Pancreas (tissue), 10 donors: ENCODE measurements around the gene LRRFIP2. TPM values are rescaled to one million over a fixed set of nuclear protein-coding genes. Genes with fewer than 3 reads are reported as not detected.

Source experiments
- ATAC-seq, 4 donors: fragments of 200-7000 bp; cut with Tn5 transposase; one replicate each; pipeline versions ENCODE4 v1.8.0 to v1.9.1; 2020; ENCODE audit warnings: mild to moderate bottlenecking in 4 of 4, moderate library complexity in 4 of 4
- DNase-seq, 6 donors: peaks; one replicate each; pipeline ENCODE4 v3.0.0-alpha.2; 2020
- FAIRE-seq: peaks from 2 replicates; lab custom pipeline; 2012; peaks lifted over from hg19 to GRCh38; lab: Jason Lieb, UNC
- H3K27ac ChIP-seq, 4 donors: fragments of 200-600 bp; sonication (generic); 1 replicate in 3 of 4; 2 replicates in 1 of 4; pipeline versions ENCODE4 v1.5.0 to v1.8.0; 2020
- H3K27me3 ChIP-seq, 4 donors: fragments of 200-600 bp; one replicate each; pipeline ENCODE4 v1.8.0; 2021
- H3K36me3 ChIP-seq, 3 donors: fragments of 200-600 bp; sonication (generic) in 1 of 3; one replicate each; pipeline versions ENCODE4 v1.5.0 to v1.8.0; 2020 to 2021
- H3K4me1 ChIP-seq, 3 donors: fragments of 200-600 bp; one replicate each; pipeline ENCODE4 v1.8.0; 2021
- H3K4me3 ChIP-seq, 4 donors: fragments of 200-600 bp; sonication (generic) in 2 of 4; one replicate each; pipeline versions ENCODE4 v1.5.0 to v1.8.0; 2020 to 2021
- H3K9me3 ChIP-seq, 4 donors: fragments of 200-600 bp; one replicate each; pipeline ENCODE4 v1.8.0; 2021
- CTCF ChIP-seq, 4 donors: fragments of 200-600 bp; sonication (generic) in 3 of 4; IDR thresholded peaks; one replicate each; pipeline versions ENCODE4 v1.5.0 to v1.8.0; 2021; ENCODE audit warnings: antibody characterized with exemption in 4 of 4
- WGBS, 2 donors: extraction: QIAGEN DNeasy Blood & Tissue Kit; methylation state at CpG; one replicate each; pipeline ENCODE4 v1.1.7; 2013; 5-methylcytosine and 5-hydroxymethylcytosine counted together
- intact Hi-C, 3 donors: fragments of 100-400 bp; cut with DNase I; formaldehyde crosslinking; loops; one replicate each; pipeline versions ENCODE4 v1.11.1 to v1.14.2; 2022
- polyA plus RNA-seq, 2 donors: library from polyadenylated mRNA; stranded (reverse); fragments of 200-250 nt; gene quantifications; one replicate each; pipeline ENCODE4 v1.2.3, GENCODE V29; 2013
- total RNA-seq, 6 donors: library from RNA; stranded (reverse); fragmentation: NEBNext Ultra II Directional in 4 of 6; extraction: Animal tissue kit (Norgen Biotek cat#: 25700) in 4 of 6; gene quantifications; one replicate each; pipeline versions ENCODE4 v1.2.1 to v1.2.4, GENCODE V29; 2021 to 2023
- donor health status: healthy with polysubstance abuse.
- donor health status: DM: no; HTN: no; CAD: no; lungs with moderate emphysema.
- donor health status: DM: no; HTN: no; CAD: no.
- donor health status: control.
- donor health status: control.
- donor health status: Bipolar disorder and iron deficiency.
- donor health status: DM: yes; HTN: yes; CAD: no.
- donor health status: DM: no; HTN: no; CAD: no.
- donor health status: DM: no; HTN: no; CAD: no.
- donor health status: DM: yes; HTN: yes; CAD: no.

LRRFIP2 gene
- total and polyA plus RNA-seq, 8 donors: 14.6 to 35.7 (median 21.8) TPM

DNA sequence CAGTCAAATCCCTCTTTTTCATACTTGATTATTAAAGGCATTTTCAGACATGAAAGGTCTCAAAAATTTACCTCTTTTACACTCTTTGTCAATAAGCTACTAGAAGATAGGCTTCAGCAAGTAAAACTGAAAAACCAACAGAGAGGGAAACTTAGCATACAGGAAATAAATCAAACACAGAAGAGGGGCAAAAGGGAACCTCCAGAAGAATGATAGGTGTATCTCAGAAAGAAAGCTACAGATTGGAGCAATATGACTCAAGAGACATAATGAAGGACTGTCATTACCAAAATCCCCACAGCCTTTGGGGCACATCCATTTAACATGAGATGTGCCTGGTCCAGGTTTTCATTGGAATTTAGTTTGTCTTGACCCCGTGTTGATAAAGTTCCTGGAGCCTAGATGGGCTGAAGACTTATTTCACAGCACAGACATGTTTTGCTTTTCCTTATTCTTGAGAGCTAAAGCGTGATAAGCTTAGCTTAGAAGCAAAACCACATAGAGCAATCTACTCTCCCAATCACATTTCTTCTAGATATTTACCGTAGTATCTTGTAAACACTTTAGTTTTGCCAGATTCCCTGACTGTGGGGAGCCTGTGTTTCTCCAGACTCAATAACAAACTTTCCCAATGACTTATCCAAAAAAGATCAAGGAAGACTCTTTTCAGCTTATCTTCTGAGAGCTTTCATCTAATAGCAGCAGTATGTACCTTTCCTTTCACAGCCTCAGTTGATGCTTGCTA lies 11.7 kb downstream of the LRRFIP2 start:
- ATAC-seq (no peak), DNase-seq (no peak), FAIRE-seq (no peak)
- Histone ChIP-seq H3K27ac (no peak overlapping the region), H3K9me3 (no peaks in the 10 kb centered on the region), H3K4me3 (no peak overlapping the region), H3K27me3 (no peaks in the 10 kb centered on the region), H3K4me1 (no peaks in the 10 kb centered on the region), H3K36me3 (peaks cover 0 to 3% (median 0%) of the 10 kb centered on the region in 3 donors)
- TF ChIP-seq CTCF (IDR thresholded peaks at IDR 0.05): no peak
- 74 to 83% methylated on average over 3 of the region's 3 CpGs for WGBS, 2 donors
- intact Hi-C loops: no loop called here

GRCh38 chr3:37161351-37161750 lies 13.0 kb downstream of the LRRFIP2 start:
- Histone ChIP-seq H3K36me3 (peaks cover 0 to 3% (median 0%) of the 10 kb centered on the region in 3 donors), H3K27me3 (no peaks in the 10 kb centered on the region), H3K4me3 (no peak overlapping the region), H3K27ac (no peak overlapping the region), H3K9me3 (no peaks in the 10 kb centered on the region), H3K4me1 (no peaks in the 10 kb centered on the region)
- TF ChIP-seq CTCF (IDR thresholded peaks at IDR 0.05): no peak
- ATAC-seq (no peak), DNase-seq (no peak), FAIRE-seq (no peak)
- intact Hi-C loops: no loop called here
- 92 to 97% methylated on average over 3 of the region's 3 CpGs for WGBS, 2 donors

GRCh38 chr3:37155782-37156181 lies 18.6 kb downstream of the LRRFIP2 start:
- peaks cover 0 to 3% (median 0%) of the 10 kb centered on the region in 3 donors for H3K36me3 ChIP-seq
- WGBS, 2 donors: 97 to 99% methylated on average over 8 of the region's 8 CpGs
- no peak overlapping the region for H3K27ac ChIP-seq
- no peaks in the 10 kb centered on the region for H3K27me3 ChIP-seq
- H3K9me3 ChIP-seq: no peaks in the 10 kb centered on the region
- H3K4me3 ChIP-seq: no peak overlapping the region
- ATAC-seq (no peak), DNase-seq (no peak), FAIRE-seq (no peak)
- H3K4me1 ChIP-seq: no peaks in the 10 kb centered on the region
- TF ChIP-seq CTCF (IDR thresholded peaks at IDR 0.05): no peak
- intact Hi-C loops: no loop called here

GRCh38 chr3:37154668-37155314 lies 19.6 kb downstream of the LRRFIP2 start:
- H3K36me3 ChIP-seq: peaks cover 0 to 3% (median 0%) of the 10 kb centered on the region in 3 donors
- no peak for TF ChIP-seq CTCF (IDR thresholded peaks at IDR 0.05)
- no peak overlapping the region for H3K4me3 ChIP-seq
- H3K4me1 ChIP-seq: no peaks in the 10 kb centered on the region
- WGBS, 2 donors: 91 to 92% methylated on average over 2 of the region's 2 CpGs
- H3K27me3 ChIP-seq: no peaks in the 10 kb centered on the region
- ATAC-seq (no peak), FAIRE-seq (no peak), DNase-seq (no peak)
- H3K27ac ChIP-seq: no peak overlapping the region
- H3K9me3 ChIP-seq: no peaks in the 10 kb centered on the region
- intact Hi-C loops: no loop called here

DNA sequence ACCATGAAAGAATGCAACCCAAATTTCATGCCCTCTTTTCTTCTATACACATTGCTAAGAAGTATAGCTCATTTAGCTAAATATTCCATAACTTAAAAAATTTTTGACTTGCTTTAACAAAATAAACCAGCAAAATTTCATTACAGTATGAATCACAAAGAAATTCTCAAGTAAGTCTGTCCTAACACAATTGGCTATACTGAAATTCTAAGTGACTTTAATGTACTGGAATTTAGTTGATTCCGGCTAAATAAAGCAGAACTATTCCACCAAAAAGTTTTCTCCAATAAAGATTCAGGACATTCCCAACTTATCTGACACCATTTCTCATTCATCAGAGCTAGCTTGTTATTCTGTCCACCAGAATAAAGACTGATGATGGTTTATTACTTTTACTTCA lies 23.8 kb downstream of the LRRFIP2 start:
- no peak for FAIRE-seq
- intact Hi-C loops: no loop called here
- Histone ChIP-seq H3K9me3 (no peaks in the 10 kb centered on the region), H3K4me1 (peaks cover 3 to 5% (median 4%) of the 10 kb centered on the region in 3 donors), H3K4me3 (no peak overlapping the region), H3K27ac (no peak overlapping the region), H3K27me3 (no peaks in the 10 kb centered on the region), H3K36me3 (no peaks in the 10 kb centered on the region)
- ATAC-seq: no peak
- no peak for DNase-seq
- 96 to 98% methylated on average over 1 of the region's 1 CpG for WGBS, 2 donors
- no peak for TF ChIP-seq CTCF (IDR thresholded peaks at IDR 0.05)
